GM11168 (cell line): ENCODE measurements around the gene TMC5.
"Not testable (repeated sequence)": the region's sequence is repeated elsewhere in the genome, so short reads cannot be mapped to it uniquely, and the experiment has no call there.

Source experiments
- in situ Hi-C: fragments of 300-500 bp; cut with MboI; formaldehyde crosslinking; loops from one replicate; pipeline ENCODE4 v1.12.0; 2022; ENCODE audit warnings: low sequenced_read_pairs; ENCODE audit not compliant: unreplicated experiment

Gene TMC5

GRCh38 chr16:19523559-19524355 is 106.1 kb downstream of the TMC5 start, which contains the start of gene CCP110:
Gene CCP110 (plus strand): TSS chr16:19523942. CDS start chr16:19527882, 3,940 bp downstream.
- in situ Hi-C loops = loop anchor here (25.0 kb wide), 1 partner anchor 436 kb away; no protein-coding TSS in a partner anchor

GRCh38 chr16:19524356-19524615 is 106.6 kb downstream of the TMC5 start:
- in situ Hi-C loops = loop anchor here (25.0 kb wide), 1 partner anchor 437 kb away; no protein-coding TSS in a partner anchor

- in situ Hi-C loops = loop anchor here (25.0 kb wide), 1 partner anchor 437 kb away; no protein-coding TSS in a partner anchor
Measured at GRCh38 chr16:19524616-19525384, 107.1 kb downstream of the TMC5 start.

- in situ Hi-C loops = no loop called here
Measured at GRCh38 chr16:19525385-19525723, 107.7 kb downstream of the TMC5 start.

- in situ Hi-C loops = no loop called here
Measured at GRCh38 chr16:19527161-19527560, 109.5 kb downstream of the TMC5 start.

GRCh38 chr16:19528666-19529065 is 111.0 kb downstream of the TMC5 start:
- in situ Hi-C loops = no loop called here

GRCh38 chr16:19532601-19533000 is 114.9 kb downstream of the TMC5 start:
- in situ Hi-C loops = no loop called here

GRCh38 chr16:19540241-19540970 is 122.7 kb downstream of the TMC5 start:
- in situ Hi-C loops = no loop called here

- in situ Hi-C loops = no loop called here
Measured at GRCh38 chr16:19542138-19542821, 124.6 kb downstream of the TMC5 start.

GRCh38 chr16:19543278-19543996 is 125.8 kb downstream of the TMC5 start:
- in situ Hi-C loops = not testable (repeated sequence)

GRCh38 chr16:19548144-19548543 is 130.5 kb downstream of the TMC5 start:
- in situ Hi-C loops = no loop called here
